GM19467 (cell line): Measurements from ENCODE around the gene PARD3B.
A peak's percentile ranks its signal among the peaks of the same experiment; 100 is the strongest.

Experiments used
- ATAC-seq: cut with Tn5 transposase; IDR thresholded peaks from one replicate; pipeline ENCODE4 v1.9.1; 2021; ENCODE audit warnings: mild to moderate bottlenecking, moderate library complexity; ENCODE audit not compliant: unreplicated experiment

PARD3B gene

DNA sequence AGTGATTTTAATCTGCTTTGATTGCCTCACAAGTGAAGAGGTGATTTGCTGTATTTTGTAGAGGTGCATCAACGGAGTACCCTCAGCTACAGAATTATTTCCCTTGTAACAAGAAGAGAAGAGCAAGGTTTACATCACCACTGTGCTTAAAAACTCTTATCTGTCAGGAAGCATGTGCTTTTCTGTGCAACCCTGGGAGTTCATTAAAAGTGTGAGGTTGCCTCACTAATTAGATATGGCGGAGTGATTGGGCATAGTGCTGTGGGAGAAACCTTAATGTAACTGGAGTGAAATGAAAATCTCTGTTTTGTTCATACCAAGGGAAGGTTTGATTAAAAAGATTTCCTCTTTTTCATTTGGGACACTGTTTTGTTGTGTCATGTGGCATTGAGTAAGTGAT is 544.7 kb downstream of the PARD3B start:
- ATAC-seq: no peak

DNA sequence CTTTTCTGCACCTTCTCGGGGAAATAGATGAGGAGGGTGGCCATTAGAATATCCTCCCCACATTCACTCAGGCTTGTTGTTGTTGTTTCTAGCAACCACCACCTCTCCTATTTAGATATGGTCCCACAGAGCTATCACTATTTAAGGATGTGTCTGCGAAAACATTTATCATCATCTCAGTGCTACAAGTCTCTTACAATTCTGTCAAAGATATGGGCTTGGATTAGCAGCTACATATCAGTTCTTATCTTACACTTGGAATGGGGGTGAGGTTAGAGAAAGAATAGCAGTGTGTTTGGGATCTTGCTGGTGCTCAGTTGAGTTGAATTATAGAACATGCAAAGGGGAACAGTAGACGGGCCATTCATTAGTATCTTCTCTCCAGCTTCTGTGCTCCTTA is 546.1 kb downstream of the PARD3B start:
- no peak for ATAC-seq

DNA sequence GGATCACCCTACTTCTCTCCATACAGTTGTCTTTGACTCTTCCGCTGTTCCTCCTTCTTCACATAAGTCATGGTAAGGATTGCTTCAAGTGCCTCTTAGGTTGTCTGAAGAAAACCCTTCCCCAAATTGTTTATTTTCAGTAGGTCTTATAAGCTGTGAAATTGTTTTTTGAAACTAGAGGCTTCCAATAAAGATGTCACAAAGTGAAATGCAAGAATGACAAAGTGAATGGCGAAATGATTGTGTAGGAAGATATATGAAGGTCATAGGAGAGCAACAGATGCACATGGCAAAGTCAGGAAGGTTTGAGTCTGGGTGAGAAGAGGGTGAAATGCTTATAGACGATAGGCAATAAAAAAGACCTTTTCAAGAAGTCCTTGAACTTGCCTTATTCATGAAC is 548.8 kb downstream of the PARD3B start:
- ATAC-seq: no peak

DNA sequence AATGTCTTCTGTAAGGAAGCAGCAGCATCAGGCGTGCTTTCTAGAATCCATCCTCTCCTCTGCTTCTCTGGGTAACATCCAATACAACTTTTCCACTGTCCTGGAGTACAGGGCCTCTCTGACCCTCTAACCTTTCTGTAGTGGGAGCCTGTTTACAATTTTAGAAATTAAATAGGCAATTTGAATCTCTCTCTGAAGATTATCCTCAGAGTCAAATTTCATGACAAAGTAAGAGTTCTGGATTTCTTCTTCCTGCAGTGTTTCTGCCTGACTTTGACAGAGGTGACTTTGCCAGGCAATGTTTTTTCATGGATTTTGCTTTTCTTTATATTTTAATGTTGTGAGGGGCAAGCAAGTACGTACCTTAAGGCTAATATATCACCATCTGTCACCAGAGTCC is 558.4 kb downstream of the PARD3B start:
- no peak for ATAC-seq

DNA sequence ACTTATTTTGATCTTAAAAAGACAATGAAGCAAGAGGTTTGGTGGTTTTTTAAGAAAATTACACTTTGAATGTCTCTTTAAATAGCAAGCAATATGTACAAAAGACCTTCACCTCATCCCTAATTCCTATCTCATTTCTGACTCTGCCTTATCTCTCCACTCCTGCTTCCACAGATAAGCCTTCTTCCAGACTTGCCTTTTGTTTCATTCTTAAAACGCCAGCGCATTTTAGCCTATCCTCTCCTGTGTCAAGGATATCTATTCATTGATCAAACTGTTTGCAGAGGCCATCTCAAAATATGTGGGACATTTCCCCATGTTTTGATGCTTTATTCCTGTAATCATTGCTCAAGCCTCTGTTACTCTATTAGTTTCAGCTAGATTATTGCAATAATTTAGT is 562.5 kb downstream of the PARD3B start:
- ATAC-seq: no peak

DNA sequence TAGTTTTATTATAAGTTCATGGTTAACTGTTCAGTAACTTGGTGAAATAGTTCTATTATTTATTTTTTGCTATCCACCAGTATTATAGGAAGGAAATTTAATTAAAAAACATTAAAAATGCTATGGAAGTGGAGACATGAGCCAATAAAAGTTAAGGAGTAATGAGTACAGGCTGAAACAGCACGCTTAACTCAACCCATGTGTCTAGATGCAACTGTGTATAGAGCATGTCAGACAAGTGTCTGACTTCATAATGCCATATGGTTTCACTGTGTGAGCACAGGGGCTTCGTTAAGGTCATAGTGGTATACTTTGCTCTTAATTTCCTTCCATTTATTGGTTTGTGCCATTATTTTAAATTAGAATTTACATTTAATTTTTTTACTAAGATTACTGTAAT is 570.2 kb downstream of the PARD3B start:
- ATAC-seq: no peak

DNA sequence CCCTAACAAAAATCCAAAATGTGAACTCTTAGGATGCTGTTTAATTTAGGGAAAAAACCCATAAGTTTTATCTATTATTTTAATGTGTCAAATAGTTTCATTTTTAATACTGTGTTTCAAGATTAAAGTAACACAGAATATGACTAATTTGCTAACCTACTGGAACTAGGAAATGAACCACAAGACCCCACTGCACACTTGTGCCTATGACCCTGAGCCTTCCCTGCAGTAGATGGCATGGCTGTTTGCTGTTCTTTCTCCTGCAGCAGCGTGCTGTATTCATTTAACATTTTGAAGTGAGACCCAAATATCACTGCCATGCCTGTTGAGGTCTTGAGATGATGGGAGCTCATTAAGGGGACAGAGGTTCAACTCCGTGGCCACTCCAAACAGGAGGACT is 571.9 kb downstream of the PARD3B start:
- no peak for ATAC-seq

DNA sequence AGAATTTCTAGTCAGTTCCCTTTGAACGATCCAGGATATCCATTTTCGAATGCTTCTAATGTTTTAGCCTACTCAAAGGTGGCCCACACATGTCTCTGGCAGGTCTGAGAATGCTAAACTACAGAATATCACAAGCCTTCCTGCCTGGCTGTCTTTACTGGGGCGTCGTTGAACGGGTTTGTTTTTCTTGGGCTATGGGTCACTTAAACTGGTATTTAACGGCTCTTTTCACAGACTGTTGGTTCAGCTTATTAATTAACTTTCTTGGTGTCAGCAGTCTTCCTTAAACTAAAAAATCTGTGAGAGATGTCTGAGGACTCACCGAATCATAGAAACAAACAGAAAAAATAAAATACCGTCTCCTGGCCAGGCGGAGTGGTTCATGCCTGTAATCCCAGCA is 573.9 kb downstream of the PARD3B start:
- ATAC-seq: no peak

DNA sequence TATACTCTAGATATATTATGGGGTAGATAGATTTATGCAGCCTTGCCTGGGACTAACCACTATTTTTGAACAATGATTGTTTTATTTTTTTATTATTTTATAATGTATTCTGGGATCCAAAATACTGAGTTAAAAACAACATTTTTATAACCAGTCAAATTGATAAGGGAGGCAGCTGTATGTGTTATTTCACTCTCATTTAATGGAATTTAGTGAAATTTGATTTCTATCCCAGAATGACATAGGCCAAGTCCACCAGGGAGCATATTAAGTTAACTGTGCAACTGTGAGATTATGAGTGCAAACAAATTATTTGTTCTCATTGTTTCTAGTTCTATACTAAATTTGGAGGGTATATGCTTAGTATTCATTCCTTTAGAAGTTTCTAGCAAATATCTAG is 583.5 kb downstream of the PARD3B start:
- no peak for ATAC-seq

DNA sequence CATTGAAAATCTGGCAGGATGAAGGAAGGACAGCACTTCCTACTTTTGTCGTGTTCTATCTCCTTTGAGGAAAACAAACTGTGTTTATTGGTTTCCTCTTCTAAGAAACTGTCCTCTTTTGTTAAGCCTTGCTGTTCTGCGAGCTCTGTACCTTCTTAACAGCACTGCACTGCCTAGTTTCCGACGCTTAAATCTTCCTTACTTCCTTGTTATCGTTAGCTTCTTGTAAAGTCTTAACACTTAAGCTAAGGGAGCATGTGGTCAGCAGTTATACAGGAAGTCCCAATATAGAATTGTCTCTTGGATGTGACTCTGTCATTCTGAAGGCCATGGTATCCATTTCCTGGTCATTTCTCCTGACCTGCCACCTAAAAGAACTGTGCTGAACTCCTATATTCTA is 584.3 kb downstream of the PARD3B start:
- no peak for ATAC-seq

DNA sequence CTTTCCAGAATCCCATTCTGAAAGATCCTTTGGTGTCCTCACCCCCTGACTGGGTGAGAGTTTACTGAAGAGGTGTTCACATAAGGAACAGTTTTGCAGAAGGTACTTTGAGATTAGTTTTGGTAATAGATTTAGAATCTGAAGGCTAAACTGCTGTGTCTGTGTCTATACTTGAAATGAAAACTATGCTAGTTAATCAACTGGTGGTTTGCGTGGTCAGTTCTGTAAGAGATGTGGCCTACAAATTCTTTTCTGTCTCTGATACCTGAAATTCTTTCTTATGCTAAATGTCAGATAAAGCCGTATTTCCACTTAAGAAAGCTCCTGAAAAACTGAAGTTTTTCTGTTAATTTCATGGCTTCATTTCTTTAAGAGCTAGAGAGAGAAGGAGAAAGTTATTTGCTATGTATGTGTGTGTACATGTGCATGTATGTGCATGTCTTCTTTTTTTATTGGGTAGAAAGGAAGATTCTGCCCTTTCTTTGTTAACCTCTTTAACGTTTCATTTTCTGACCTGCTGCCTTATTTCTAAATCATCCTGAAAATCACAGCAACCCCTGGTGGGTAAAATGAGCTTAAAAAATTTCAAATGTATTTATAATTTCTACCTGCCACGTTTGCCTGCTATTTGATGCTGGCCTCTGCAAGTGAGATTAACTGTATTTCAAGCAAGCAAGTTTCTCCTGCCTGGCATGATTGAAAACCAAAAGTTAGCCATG is 585.0 kb downstream of the PARD3B start:
- ATAC-seq: no peak

DNA sequence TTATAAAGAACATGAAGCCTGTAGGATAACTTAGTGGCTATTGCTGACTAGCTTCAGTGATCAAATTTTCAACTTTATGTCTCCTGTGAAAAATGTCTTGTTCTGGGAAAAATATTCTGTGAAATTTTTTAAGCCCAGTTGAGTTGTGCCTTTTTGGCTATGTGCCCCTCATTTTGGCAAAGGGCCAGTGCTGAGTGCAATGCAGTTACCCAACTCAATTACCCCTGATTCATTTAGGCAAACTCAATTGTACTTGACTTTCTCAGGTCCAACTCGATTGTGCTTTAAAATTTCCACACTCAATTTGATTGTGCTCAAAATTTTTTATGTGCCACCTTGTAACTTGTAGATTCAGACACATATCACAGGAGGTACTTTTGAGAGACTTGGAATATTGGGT is 588.3 kb downstream of the PARD3B start:
- ATAC-seq: no peak

DNA sequence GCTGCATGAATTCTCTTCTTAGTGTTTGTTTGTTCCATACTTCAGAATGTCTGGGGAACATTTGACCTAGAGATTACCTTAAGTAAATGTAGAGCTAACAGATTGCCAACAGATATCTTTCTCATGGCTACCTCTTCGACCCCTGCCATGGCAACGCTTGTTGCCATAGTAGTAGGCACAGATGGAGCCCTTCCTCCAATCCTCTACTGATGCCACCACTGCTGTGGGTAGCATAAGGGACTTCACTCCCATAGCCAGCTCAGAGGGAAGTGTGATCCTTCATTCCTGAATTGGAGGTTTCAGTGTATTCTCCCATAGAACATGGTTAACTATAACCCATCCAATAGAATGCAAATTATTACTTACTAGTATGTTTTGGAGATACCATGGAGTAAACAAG is 593.5 kb downstream of the PARD3B start:
- no peak for ATAC-seq

DNA sequence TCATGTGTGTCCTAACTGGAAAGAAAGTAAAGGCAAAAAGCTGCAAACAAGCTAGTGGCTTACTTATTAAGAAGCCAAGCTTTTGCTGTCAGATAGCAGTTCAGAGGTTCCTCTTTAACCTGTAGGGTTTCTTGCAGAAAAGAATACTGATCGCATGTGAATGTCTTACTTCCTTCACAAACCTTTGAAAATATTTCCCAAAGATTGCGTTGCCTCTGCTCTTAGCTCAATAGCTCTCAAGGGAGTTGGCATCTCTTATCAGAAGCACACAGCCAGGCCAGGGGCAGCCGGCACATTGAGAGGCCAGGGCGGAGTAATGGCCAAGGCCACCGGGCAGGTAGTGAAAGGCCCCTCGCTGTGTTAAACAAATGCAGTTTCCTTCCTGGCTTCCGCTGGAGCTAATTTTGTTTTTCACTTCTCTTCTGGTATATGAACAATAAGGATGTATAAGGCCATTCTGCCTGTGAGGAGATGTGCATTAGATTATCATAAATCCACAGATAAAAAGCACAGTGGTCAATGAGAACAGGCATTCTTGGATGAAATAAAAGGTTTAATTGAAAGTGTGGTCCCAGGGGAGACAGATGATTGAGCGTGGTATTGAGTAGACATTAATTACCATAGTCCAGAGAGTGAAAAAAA is 594.7 kb downstream of the PARD3B start:
- peak; percentile 76 for ATAC-seq

DNA sequence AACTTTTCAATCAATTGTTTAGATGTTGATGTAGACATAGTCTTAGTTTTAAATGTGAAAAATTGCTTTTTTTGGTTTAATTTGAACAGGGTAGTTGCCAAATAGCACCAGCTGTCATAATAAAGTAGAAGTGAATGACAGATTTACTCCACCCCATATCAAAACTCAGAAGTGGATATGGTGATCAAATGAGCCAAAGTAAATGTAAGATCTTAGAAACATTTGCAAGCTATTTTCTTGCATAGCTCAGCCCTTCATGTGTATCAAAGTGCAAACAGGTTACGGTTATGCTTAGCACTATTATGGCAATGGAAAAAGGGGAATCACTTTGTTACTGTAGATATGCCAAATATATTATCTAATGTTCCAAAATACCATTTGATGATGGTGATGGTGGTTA is 596.1 kb downstream of the PARD3B start:
- ATAC-seq: no peak

DNA sequence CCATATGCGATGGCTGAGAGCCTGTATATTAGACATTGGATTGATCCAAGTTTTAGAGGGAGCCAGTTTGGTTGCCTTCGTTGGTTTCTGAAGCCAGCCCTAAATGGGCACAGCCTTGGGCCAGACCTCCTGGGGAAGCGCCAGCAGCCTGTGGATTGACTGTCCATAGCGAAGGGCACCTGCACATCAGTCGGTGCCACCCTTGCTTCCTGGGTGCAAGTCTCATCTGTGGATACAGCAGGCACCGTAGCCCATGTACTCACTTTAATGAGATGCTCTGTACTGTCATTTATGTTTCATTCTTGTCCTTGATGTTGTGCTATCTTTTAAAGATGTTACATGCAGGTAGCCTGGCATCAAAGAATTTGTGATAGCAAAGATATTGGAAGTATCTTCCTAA is 600.6 kb downstream of the PARD3B start:
- no peak for ATAC-seq

DNA sequence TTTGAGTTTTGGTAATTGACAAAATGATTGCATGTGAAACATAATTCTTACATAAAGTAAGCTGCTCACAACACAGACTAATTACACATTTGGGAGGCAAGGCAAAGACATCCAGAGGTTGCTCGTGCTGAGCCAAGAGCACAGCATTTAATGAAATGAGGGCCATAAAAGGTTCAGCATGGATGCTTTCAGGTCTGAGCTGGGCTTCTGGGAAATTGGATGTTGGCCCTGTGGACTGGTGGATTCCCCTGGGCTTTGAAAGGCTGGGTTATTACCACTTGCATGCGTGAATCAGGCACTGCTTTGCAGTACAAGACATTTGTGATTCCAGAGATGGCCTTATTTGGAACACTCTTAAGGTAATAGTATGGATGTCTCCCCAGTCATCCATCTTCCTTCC is 603.5 kb downstream of the PARD3B start:
- no peak for ATAC-seq

DNA sequence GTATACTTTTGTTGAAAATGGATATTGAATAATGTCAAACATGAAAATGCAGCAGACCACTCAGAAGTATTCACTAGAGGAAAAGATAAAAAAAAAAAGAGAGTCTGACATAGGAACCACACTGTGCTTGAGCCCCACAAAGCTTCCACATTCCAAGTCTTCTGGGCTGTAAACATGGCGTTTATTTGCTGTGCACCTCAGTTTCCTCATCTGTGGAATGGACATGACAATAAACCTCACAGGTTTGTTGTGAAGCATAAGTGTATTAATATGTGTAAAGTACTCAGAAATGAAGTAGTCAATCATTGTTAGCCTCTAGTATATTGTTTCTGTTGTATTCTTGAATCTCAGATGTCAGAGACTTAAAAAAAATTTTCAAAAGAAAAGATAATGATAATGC is 611.2 kb downstream of the PARD3B start:
- no peak for ATAC-seq

DNA sequence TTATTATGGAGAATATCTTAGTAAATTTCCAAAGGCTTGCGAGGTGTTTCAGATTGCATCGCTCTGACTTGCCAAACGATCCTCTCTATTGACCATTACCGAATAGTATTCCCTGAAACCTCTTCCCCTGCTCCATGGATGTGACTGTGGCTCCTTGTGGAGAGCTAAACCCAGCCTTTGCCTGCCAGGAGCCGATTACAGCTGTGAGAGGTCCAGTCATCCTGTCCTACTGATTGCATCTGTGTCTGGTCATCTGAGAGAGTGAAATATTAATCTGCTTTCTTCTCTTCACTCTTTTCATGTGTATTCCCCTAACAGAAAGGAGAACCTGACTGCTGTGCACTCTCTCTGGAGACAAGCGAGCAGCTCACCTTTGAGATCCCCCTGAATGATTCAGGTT is 613.1 kb downstream of the PARD3B start:
- ATAC-seq: no peak

DNA sequence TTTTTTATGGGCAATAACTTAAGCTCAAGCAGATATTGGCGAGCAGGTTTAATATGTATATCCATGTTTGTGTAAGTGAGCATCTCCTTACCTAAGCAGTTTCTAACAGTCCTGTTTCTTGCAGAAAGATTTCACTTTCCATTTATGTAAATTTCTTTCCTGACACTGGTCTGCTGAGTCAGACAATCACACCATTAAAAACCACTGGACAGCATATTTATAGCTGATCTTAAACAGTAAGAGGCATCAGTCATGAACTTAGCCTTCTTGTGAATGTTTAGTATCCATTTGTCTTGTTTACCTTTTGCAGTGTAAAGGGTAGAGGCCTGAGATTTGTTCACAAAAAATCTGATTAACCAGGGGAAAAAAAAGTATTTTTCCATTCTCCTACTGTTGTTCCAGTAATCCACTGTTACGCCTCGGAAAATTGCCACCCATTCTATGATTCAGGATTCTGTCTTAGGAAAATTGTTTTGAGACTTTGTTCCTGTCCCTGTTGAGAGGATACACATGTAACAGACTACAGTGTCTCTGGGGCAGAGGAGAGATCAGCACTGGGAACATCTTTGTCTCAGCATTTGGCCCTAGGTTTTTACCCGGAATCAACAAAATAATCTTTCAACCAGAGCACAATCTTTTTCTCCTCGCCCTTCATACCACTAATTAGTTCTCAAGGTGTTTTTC is 616.0 kb downstream of the PARD3B start:
- ATAC-seq: no peak

DNA sequence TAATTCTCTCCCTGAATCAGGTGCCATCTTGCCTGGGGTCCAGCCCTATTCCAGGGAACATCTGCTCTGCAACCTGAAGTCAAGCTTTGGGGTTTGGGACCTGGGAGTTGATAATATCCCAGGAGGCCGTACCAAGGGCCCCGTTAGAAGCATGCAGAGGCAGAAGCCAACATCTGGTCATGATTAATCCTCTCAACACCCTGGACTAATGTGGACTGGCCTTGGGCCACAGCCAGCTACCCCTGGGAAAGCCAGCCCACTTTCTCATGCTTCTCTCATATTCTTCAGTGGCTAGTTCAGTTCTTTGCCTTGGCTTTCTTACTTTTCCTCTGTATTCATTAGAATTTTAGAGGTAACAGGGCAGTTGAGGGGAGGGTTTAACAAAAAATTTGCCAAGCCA is 621.5 kb downstream of the PARD3B start:
- no peak for ATAC-seq

DNA sequence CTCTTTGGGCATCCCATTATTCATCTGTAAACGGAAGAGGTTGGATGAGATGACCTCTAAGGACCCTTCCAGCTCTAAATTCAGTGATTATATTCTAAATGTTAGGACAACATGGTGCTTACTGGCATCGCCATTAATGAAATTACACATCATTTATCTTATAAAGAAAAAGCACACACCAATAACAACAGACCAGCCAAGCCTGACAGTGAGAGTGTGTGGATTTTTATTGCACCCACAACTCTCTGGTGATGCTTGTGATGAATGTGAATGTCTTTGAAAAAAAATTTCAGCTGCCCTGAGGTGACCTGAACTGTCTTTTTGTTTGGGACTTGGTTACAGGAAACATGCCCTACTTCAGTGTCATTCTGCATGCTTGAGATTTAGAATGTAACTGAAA is 623.7 kb downstream of the PARD3B start:
- no peak for ATAC-seq
